ENCODE measurements around the gene STK10.

DNA sequence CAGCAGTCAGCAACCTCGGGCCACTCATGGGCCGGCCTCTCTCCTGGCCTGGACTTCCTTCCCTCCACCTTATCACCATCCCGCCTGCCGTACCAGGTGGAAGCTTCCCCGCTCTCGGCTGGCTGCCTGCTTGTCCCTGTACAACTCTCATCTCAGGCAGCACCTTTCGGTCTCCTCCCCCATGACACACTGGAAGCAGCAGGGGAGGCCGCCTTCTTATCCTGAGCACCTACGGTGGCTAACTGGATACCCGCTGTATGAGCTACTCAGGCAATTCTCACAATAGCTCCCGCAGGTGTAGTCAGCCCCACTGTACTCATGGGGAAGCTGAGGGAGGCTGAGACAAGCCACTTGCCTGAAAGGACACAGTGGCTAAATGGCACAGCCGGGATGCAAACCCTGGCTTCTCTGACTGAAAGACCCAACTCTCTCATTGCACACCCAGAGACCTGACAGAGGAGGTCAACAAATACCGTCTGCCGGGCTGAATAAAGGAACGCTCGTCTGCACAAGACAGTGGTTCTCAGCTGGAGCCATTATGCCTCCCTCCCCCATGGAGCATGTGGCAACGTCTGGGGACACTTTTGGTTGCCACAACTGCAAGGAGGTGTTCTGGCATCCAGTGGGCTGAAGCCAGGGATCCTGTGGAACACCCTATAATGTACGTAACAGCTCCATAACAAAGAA, 9.6 kb downstream of the STK10 start:
- TF ChIP-seq, protein P1, sequence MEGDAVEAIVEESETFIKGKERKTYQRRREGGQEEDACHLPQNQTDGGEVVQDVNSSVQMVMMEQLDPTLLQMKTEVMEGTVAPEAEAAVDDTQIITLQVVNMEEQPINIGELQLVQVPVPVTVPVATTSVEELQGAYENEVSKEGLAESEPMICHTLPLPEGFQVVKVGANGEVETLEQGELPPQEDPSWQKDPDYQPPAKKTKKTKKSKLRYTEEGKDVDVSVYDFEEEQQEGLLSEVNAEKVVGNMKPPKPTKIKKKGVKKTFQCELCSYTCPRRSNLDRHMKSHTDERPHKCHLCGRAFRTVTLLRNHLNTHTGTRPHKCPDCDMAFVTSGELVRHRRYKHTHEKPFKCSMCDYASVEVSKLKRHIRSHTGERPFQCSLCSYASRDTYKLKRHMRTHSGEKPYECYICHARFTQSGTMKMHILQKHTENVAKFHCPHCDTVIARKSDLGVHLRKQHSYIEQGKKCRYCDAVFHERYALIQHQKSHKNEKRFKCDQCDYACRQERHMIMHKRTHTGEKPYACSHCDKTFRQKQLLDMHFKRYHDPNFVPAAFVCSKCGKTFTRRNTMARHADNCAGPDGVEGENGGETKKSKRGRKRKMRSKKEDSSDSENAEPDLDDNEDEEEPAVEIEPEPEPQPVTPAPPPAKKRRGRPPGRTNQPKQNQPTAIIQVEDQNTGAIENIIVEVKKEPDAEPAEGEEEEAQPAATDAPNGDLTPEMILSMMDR (optimal IDR thresholded peaks at IDR 0.05 in 1 of 3, IDR thresholded peaks at IDR 0.05 in 1 of 3, conservative IDR thresholded peaks at IDR 0.05 in 1 of 3; ENCODE audit: extremely low read depth in 1 of 3, insufficient read depth in 2 of 3, low read length in 3 of 3) = no peak
- no peak for TF ChIP-seq EZH2 (IDR thresholded peaks at IDR 0.05; ENCODE audit: low read length)
